Stimulated activated CD4-positive, alpha-beta T cell treated with anti-CD3 and anti-CD28 coated beads, Interleukin-1b, Interleukin-23, amount 100 ng/mL, for 48 hours (primary cell): ENCODE data around the gene SFSWAP.
"Not testable (repeated sequence)": the region's sequence is repeated elsewhere in the genome, so short reads cannot be mapped to it uniquely, and the experiment has no call there.

ENCODE experiments used
- DNase-seq: peaks from one replicate; pipeline ENCODE4 v3.0.0-alpha.2; 2020

The SFSWAP gene

GRCh38 chr12:131704509-131704908, 6.4 kb upstream of the SFSWAP start:
- DNase-seq = no peak

GRCh38 chr12:131706709-131707108, 4.2 kb upstream of the SFSWAP start:
- DNase-seq = not testable (repeated sequence)

- no peak for DNase-seq
Measured at GRCh38 chr12:131709226-131709625, 1.7 kb upstream of the SFSWAP start.

- no peak for DNase-seq
Measured at GRCh38 chr12:131711551-131712205, 788 bp downstream of the SFSWAP start.

GRCh38 chr12:131713349-131713748, 2.5 kb downstream of the SFSWAP start:
- no peak for DNase-seq

GRCh38 chr12:131714759-131715158, 3.9 kb downstream of the SFSWAP start:
- no peak for DNase-seq

GRCh38 chr12:131716282-131716681, 5.4 kb downstream of the SFSWAP start:
- DNase-seq = no peak

- DNase-seq = no peak
Measured at GRCh38 chr12:131720241-131720640, 9.4 kb downstream of the SFSWAP start.

- DNase-seq = no peak
Measured at GRCh38 chr12:131720921-131721320, 10.0 kb downstream of the SFSWAP start.

GRCh38 chr12:131721548-131721947, 10.7 kb downstream of the SFSWAP start:
- DNase-seq = no peak

- DNase-seq = no peak
Measured at GRCh38 chr12:131723532-131723931, 12.6 kb downstream of the SFSWAP start.

- DNase-seq = no peak
Measured at GRCh38 chr12:131724534-131724933, 13.6 kb downstream of the SFSWAP start.

- DNase-seq = no peak
Measured at GRCh38 chr12:131725503-131725902, 14.6 kb downstream of the SFSWAP start.

GRCh38 chr12:131728720-131729119, 17.8 kb downstream of the SFSWAP start:
- no peak for DNase-seq

GRCh38 chr12:131729254-131729955, 18.5 kb downstream of the SFSWAP start:
- DNase-seq = no peak

GRCh38 chr12:131732996-131733615, 22.2 kb downstream of the SFSWAP start:
- no peak for DNase-seq

GRCh38 chr12:131733874-131734273, 23.0 kb downstream of the SFSWAP start:
- no peak for DNase-seq

- DNase-seq = no peak
Measured at GRCh38 chr12:131734336-131735152, 23.7 kb downstream of the SFSWAP start.

GRCh38 chr12:131735153-131735456, 24.2 kb downstream of the SFSWAP start:
- DNase-seq = no peak

GRCh38 chr12:131735476-131736445, 24.9 kb downstream of the SFSWAP start:
- DNase-seq = no peak

GRCh38 chr12:131736446-131737149, 25.7 kb downstream of the SFSWAP start:
- DNase-seq = no peak
